GM18867 (cell line): ENCODE measurements around the gene IVD.

Experiments used
- ATAC-seq: cut with Tn5 transposase; IDR thresholded peaks from one replicate; pipeline ENCODE4 v1.9.1; 2021; ENCODE audit warnings: mild to moderate bottlenecking, moderate library complexity; ENCODE audit not compliant: unreplicated experiment

Gene IVD

DNA sequence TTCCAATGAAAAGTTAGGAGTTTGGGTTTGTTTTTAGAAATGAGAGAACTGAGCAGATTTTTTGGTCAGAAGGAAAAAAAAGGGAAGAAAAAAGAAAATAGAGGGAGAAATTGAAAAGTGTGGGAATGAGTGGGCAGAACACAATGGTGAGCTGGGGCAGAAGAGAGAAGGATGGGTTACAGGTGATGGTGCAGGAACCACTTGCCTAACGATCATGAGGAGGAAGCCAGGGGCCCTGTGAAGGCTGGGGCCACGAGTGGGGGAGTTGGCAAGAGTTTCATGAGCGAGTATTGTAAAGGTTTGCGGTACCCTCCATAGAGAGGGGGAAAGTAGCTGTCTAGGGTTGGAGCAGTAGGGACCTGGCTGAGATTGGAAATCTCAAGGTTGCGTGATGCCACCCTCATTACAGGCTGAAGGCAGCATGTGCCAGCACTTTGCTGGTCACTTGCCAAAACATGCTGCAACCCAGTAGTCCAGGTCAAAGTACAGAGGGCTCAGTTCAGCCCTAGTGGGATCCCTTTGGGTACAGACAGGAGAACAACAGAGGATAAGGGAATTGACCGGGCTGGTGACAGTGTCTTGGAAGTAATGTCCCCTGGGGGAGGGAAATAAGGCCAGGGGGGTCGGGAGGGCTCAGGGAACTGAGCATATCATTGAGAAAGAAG, 6.6 kb downstream of the IVD start:
- ATAC-seq: no peak

DNA sequence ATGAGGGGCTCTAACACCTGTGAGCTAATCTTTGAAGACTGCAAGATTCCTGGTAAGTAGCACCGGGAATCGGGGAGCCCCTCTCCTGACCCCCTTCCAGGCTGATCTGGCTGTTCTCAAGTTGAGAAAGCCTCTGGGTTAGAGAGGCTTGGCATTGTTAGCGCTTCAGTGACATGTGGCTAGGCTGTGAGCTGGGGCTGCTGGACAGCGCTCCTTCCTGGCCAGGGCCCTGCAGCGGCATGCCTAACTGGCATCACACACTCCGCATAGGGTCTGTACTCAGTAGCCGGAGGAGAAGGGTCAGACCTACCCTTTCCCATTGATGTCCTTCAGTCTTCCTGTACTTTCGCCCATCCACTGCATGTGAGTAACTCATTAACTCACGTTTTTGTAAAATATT, 7.4 kb downstream of the IVD start:
- ATAC-seq: no peak

DNA sequence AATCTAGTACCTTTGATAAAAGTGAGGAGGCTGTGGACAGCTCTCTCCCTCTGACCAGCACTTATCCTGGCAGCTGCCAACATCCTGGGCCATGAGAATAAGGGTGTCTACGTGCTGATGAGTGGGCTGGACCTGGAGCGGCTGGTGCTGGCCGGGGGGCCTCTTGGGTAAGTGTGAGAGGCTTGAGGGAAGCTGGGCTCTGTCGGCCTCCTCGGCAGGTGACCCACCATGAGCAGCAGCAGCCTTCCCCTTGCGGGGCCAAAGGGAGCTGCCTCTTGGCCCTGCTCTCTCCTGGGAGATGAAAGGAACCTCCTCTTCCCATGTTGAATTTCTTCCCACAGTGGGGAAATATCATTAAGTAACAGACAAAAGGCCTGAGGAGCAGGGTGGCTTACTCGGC, 9.2 kb downstream of the IVD start:
- ATAC-seq: no peak

DNA sequence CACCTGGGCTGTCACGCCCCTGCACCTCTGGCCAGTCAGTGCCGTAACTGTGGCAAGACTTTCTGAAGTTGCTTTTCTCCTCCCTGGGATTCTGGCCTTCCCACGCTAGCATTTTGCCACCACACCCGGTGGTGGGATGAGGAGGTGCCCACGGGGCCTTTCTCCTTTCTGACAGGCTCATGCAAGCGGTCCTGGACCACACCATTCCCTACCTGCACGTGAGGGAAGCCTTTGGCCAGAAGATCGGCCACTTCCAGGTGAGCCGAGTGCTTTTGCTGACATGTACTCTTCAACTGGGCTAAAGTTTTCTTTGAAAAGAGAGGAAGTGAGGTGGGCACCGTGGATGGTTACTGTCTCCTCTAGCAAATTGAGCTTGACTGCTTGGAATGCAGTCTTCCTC, 9.6 kb downstream of the IVD start:
- ATAC-seq: no peak

DNA sequence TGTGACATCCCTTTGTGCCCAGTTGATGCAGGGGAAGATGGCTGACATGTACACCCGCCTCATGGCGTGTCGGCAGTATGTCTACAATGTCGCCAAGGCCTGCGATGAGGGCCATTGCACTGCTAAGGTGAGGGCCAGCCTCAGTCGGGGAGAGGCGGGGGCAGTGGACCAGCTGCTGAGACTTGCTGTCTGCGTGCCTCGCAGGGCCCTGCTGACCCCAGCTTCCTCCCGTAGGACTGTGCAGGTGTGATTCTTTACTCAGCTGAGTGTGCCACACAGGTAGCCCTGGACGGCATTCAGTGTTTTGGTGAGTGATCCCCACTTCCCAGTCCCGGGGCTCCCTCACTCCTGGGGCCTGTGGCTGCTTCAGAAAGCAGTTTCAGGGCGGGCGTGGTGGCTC, 10.5 kb downstream of the IVD start:
- no peak for ATAC-seq

DNA sequence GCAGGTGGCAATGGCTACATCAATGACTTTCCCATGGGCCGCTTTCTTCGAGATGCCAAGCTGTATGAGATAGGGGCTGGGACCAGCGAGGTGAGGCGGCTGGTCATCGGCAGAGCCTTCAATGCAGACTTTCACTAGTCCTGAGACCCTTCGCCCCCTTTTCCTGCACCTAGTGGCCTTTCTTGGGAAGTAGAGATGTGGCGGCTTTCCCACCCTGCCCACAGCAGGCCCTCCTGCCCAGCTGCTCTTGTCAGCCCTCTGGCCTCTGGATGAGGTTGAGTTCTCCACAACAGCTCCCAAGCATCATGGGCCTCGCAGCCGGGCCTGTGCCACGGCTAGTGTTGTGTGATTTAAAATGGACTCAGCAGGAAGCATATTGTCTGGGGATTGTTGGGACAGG, 12.5 kb downstream of the IVD start:
- ATAC-seq: no peak

DNA sequence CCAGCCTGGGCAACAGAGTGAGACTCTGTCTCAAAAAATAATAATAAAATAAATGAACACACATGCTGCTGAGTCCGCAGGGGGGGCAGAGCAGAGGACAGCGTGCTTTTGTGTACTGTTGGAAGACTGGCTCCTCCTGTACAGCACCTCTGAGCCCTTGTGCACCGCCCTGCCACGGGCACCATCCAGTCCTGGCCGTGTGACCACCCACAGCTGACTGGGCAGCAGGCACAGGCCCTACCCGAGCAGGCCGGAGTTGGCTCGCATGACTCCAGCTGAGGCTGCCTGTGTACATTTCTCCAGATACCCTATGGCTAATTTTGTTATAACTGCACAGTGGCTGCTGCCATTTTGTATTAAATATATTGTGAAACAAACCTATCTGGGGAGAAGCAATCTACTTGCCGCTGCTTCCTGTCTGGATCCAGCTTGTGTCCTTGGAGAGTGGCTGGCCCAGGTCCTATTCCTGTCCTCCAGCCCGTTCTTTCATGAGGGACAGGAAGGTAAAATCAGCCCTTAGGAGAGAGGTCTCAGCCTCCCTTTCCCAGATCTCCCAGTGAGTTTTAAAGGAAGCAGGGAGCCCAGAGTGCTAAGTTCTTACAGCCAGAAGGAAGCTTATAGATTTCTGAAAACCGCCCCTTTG, 14.6 kb downstream of the IVD start:
- ATAC-seq: no peak

DNA sequence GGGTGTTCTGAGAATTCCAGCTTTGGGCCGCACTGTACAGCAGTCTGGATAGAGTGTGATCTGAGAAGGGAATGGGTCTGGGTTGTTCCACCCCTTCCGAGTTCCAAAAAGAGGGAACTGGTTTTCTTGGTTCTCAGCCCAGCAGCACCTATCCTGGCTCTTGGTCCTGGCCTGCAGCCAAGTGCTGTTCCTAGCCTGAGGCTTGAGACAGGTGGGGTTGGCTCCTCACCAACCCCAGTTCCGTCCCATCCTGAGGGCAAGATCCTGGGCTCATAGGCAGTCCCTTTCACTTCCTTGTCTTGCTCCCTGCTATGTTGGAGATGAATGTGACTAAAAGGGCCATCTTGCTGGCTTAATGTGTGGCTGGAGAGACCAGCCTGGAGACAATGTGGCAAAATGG, 15.2 kb downstream of the IVD start:
- no peak for ATAC-seq

DNA sequence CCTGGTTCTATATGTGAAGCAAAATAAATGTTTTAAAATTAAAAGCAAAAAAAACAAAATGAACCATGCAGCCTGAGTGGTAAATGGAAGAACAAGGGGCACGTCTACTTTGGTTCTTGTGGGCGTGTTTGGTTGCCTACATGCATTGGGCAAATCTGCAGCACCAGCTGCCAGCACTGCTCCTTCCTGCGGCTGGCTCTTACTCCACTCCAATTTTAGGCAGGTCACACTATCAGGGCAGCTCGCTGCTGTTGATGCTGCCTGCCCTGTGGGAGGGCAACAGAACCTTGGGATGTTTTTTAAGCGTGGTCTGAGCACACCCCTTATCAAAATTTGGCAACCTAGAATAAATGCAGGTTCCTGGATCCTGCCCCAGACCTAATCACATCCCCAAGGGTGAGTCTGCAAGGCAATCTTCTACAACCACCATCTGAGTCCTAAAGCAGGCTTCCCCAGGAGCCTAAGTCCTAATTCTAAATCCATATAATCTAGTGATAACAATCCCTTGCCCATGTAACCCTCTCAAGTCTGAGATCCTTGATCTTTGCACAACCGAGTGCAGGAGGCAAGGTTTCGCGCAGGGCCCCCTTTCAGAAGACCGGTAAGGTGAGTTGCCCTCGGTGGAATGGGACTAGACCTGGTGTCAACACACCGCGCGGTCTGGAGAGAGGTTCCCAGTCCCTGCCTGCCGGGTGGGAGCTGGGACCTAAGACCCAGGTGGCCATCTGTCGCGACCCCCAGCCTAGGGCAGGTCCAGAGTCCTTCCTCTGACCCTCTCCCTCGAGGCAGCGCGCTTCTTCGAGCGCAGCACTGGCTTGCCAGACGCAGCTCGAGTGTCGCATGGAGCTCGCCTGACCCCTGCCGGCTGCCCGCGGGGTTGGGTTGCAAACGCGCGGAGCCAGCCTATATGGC, 15.9 kb downstream of the IVD start:
- peak; percentile 86 for ATAC-seq

DNA sequence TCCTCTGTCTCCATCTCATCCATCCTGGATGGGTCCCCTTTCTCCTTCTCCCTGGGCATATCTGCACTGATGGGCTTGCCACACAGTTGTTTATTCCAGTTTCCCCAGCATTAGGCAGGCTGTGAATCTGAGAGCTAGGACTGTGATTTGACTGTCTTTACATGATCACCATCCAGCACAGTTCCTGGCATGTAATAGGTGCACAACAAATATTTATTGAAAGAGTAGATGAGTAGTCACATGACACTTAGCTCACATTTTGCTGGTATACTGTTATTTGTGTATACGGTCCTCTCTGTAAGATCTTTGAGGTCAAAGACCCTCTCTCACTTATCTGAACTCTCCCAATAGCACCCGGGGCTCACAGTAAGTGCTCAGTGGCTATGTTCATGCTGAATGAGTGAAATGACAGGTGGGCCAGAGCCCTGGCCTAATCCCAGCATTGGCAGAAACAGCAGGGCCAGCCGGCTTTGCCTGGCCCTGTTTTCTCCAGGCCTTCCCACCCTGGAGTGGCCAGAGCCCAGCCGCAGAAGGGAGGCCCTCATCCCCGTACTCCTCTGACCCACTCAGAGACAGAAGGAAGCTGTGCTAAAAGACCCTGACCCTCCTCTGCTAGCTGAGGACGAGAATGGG, 19.0 kb downstream of the IVD start:
- ATAC-seq: no peak

DNA sequence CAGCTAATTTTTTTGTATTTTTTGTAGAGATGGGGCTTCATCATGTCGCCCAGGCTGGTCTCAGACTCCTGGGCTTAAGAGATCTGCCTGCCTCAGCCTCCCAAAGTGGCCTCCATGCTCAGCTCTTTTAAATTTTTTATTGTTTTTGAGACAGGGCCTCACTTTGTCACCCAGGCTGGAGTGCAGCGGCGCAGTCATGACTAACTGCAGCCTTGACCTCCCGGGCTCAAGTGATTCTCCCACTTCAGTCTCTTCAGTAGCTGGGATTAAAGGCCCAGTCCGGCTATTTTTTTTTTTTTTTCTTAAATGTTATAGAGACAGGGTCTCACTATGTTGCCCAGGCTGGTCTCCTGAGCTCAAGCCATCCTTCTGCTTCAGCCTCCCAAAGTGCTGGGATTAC, 20.1 kb downstream of the IVD start:
- ATAC-seq: no peak

DNA sequence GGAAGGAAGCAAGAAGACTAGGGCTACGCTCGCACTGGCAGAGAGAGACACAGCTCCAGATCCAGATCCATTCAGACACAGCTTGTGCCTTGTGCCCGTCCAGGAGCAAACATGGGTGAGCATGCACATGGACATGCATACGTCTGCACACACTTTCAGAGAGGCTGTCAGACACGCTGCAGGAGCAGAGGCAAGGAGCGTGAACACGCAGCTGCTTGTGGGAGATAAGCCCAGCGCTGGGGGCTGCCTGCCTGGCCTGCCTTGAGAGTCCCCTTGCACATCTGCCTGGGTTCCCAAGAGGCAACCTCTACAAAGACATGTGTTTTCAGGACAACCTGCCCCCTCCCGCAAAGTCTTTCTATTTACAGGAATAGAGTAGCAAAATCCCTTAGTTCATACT, 21.6 kb downstream of the IVD start:
- no peak for ATAC-seq

DNA sequence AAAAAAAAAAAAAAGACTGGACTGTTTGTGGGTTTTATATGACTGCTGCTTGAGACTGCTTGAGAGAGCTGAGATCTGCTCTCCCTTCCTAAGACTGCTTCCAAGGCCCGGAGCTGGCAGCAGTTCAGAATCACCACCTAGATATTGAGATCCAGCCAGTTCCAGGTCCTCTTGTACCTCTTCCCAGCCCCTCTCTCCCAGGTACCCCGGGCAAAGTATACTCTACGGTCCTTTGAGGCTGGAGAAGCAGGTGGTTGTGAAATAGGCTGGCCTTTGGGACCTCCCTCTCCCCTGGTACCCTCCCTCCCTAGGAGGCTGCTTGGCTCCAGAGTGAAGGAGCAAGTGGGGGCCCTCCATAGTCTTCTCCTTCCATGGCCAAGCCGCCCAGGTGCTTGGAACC, 22.6 kb downstream of the IVD start:
- no peak for ATAC-seq

DNA sequence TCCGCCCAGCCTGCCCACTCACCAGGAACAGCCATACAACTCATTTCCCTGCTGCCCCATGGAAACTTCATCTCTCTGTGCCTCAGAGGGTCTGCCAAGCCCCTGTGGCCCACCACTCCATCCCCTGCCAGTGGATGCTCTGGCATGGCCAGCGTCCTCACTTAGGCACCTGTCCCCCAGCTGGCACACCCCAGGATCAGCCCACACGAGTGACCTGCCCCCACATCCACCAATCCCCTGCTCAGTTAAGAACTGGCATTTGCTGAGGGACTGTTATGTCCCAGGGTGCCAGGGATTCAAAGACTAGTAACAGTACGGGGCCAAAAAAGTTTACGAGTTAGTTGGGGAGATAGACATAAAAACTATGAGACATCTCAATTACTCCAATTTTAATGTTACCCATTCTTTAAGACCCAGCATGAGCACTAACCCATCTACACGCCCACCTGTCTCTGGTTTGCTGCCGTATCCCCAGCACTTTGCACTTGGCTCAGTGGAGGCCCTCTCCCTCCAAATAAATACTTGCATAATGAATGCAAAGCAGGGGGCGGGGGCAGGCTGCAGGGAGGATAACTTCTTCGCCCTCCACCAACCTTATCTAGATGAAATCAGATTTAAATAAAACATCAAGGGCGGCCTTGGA, 23.6 kb downstream of the IVD start:
- ATAC-seq: no peak

DNA sequence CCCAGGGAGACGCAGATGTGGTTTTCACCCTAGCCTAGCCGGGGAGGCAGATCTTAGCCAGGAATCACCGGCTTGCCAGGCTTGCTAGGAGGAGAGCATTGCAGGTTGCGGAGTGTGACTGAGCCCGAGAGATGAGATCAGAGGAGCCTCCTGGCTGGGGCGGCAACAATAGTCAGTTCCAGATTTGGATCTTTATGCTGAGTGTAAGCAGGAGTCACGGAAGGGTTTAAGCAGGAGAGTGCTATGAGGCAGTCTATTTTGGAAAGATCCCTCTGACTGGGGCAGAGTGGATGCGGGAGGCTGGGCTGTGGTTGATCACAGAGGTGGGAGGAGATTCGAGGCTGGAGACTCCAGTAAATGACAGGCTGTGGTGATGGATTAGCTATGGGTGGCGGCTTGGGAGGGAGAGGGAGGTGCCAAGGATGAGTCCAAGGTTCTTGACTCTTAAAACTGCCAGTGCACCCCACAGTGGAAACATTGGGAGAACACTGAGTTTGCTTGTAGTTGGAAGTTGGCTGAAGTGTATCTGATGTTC, 24.7 kb downstream of the IVD start:
- no peak for ATAC-seq

DNA sequence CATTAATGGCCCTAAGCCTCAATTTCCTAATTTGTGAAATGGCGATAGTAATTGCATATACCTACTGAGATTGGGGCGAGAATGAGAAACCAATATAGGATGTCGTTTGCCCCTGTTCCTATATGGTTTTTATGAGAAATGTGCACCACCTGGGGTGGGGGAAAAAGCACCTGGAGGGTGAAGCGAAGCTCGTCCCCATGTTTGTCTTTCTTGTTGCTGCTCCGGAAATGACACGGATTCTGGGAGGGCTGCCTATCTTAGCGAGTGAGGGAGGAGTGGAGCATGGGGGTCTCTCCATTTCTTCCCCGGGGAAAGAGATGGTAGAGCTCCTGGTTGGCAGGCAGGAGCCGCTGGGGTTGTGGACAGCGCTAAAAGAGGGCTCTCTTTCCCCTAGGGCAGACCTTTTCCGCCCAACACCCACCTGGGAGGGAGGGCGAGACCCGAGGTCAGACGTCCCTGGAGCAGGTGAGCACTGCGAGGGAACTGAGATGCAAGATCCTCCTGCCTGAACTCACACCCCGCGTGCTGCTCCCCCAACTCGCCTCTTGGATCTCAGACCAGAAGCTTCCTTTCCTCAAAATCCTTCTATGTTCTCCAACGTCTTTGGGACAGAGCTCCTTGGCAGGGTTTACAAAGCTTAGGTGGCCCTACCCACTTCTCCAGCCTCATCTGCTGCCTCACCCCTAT, 29.6 kb downstream of the IVD start:
- ATAC-seq: no peak

DNA sequence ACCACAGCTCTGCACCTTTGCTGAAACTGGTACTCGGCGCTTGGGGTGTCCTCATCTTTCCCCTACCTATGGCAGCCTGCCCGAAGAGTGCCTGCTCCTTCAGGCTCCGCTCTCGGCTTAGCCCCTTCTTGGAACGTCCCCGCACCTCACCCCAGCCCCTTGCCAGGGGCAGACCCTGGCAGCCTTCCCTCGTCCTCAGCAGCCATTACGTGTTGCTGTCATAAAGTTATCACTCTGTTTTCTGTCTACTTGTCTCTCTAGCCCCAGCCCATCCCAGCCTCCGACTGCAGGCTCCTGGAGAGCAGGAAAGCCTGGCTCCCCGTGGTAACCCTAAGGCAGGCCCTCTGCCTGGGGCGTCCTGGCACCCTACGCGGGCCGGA, 30.1 kb downstream of the IVD start:
- no peak for ATAC-seq

DNA sequence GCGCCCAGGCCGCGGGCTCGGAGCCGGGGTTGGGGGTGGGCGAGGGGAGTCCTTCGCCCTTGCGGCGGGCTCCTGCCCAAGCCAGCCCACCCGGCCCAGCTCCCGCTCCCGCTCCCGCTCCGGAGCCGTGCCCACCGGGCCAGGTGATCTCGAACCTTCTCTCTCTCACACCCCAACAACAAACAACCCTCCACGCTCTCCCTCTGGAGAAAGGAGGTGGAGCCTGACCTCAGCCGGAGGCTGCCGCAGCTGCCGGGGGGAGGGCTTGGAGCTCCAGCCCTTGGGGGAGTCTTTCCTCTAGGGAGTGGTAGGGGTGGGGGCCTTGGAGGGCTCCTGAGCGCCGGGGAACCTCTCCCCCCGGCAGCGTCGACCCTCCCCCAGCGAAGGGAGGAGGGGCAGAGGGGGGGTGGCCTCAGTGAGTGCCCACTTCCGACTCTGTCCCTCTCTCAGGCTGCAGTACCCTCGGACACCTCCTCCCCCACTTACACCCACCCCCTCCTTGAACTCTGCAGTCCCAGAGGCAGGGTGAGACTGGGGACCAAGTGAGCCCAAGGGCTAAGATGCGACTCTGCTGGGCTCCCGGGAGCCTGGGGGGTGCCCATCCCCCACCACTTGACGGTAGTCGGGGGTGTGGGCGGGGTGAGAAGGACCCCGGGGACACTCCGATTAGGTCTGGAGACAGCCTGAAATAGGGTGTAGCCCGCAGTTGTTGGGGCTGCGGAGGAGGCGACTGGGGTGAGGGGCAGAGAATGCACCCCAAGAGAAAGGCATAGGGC, 30.7 kb downstream of the IVD start:
- no peak for ATAC-seq
